IMR-90 (cell line): ENCODE data around the gene VRTN.

Experiments used
- CEBPB ChIP-seq: IDR thresholded peaks from 2 replicates; pipeline ENCODE4 v1.6.1; 2012; ENCODE audit warnings: low read depth, low read length, improper control_type of control experiment
- CHD1 ChIP-seq: IDR thresholded peaks from 2 replicates; pipeline ENCODE4 v1.6.1; 2012; ENCODE audit warnings: low read depth, low read length, improper control_type of control experiment
- FOS ChIP-seq: fragments of 150-350 bp; IDR thresholded peaks from 2 replicates; pipeline ENCODE4 v1.6.1; 2016; ENCODE audit warnings: low read depth, low read length
- MAFK ChIP-seq: IDR thresholded peaks from 2 replicates; pipeline ENCODE4 v1.6.1; 2012; ENCODE audit warnings: low read depth, low read length, improper control_type of control experiment
- MAZ ChIP-seq: IDR thresholded peaks from 2 replicates; pipeline ENCODE4 v1.6.1; 2012; ENCODE audit warnings: low read depth, mild to moderate bottlenecking, low read length, improper control_type of control experiment, moderate library complexity, borderline replicate concordance
- MXI1 ChIP-seq: IDR thresholded peaks from 2 replicates; pipeline ENCODE4 v1.6.1; 2012; ENCODE audit warnings: low read depth, mild to moderate bottlenecking, low read length, moderate library complexity, borderline replicate concordance
- POLR2A ChIP-seq: IDR thresholded peaks from 2 replicates; pipeline ENCODE4 v1.6.1; 2012; ENCODE audit warnings: mild to moderate bottlenecking, low read depth, low read length
- RAD21 ChIP-seq: IDR thresholded peaks from 2 replicates; pipeline ENCODE4 v1.6.1; 2012; ENCODE audit warnings: low read length, improper control_type of control experiment
- RCOR1 ChIP-seq: IDR thresholded peaks from 2 replicates; pipeline ENCODE4 v1.6.1; 2012; ENCODE audit warnings: mild to moderate bottlenecking, low read length, improper control_type of control experiment; ENCODE audit not compliant: insufficient replicate concordance
- RFX5 ChIP-seq: IDR thresholded peaks from 2 replicates; pipeline ENCODE4 v1.8.0; 2012; ENCODE audit warnings: low read depth, mild to moderate bottlenecking, low read length, moderate library complexity
- SMC3 ChIP-seq: fragments of 150-350 bp; IDR thresholded peaks from 2 replicates; pipeline ENCODE4 v1.6.1; 2016; ENCODE audit warnings: low read depth, mild to moderate bottlenecking, antibody characterized with exemption, low read length, moderate library complexity
- TF ChIP-seq, protein P1 (sequence below): conservative IDR thresholded peaks from 2 replicates; pipeline ENCODE4 v1.5.1; 2012; ENCODE audit warnings: mild to moderate bottlenecking, low read depth, low read length, improper control_type of control experiment
- TF ChIP-seq, protein P2 (sequence below): fragments of 150-350 bp; IDR thresholded peaks from 2 replicates; pipeline ENCODE4 v1.6.1; 2016; ENCODE audit warnings: low read depth, mild to moderate bottlenecking, low read length, moderate library complexity, borderline replicate concordance

DNA sequence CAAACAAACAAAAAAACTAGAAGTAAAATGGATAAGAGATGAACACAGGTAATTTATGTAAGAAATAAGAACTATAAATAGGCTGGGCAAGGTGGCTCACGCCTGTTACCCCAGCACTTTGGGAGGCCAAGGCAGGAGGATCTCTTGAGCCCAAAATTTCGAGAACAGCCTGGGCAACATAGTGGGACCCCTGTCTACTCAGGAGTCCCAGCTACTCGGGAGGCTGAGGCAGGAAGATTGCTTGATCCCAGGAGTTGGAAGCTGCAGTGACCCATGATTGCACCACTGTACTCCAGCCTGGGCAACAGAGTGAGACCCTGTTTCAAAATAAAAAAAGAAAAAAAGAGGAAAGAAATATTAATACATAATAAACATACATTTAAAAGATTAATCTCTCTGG is 22.8 kb upstream of the VRTN start:
- TF ChIP-seq MAZ (no peak), POLR2A (no peak), FOS (no peak), RAD21 (no peak), RCOR1 (no peak), CEBPB (no peak), MXI1 (no peak), SMC3 (no peak), MAFK (no peak), RFX5 (no peak), CHD1 (no peak)
- TF ChIP-seq, protein P1, sequence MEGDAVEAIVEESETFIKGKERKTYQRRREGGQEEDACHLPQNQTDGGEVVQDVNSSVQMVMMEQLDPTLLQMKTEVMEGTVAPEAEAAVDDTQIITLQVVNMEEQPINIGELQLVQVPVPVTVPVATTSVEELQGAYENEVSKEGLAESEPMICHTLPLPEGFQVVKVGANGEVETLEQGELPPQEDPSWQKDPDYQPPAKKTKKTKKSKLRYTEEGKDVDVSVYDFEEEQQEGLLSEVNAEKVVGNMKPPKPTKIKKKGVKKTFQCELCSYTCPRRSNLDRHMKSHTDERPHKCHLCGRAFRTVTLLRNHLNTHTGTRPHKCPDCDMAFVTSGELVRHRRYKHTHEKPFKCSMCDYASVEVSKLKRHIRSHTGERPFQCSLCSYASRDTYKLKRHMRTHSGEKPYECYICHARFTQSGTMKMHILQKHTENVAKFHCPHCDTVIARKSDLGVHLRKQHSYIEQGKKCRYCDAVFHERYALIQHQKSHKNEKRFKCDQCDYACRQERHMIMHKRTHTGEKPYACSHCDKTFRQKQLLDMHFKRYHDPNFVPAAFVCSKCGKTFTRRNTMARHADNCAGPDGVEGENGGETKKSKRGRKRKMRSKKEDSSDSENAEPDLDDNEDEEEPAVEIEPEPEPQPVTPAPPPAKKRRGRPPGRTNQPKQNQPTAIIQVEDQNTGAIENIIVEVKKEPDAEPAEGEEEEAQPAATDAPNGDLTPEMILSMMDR, result no peak
- TF ChIP-seq, protein P2, sequence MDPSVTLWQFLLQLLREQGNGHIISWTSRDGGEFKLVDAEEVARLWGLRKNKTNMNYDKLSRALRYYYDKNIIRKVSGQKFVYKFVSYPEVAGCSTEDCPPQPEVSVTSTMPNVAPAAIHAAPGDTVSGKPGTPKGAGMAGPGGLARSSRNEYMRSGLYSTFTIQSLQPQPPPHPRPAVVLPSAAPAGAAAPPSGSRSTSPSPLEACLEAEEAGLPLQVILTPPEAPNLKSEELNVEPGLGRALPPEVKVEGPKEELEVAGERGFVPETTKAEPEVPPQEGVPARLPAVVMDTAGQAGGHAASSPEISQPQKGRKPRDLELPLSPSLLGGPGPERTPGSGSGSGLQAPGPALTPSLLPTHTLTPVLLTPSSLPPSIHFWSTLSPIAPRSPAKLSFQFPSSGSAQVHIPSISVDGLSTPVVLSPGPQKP, result no peak
